Hepatocyte (in vitro differentiated cells): ENCODE measurements around the gene ABCC3. TPM values are rescaled to one million over a fixed set of nuclear protein-coding genes. Genes with fewer than 3 reads are reported as not detected.
A peak's percentile ranks its signal among the peaks of the same experiment; 100 is the strongest.

Source experiments
- DNase-seq: peaks from one replicate; pipeline ENCODE4 v3.0.0-alpha.2; 2016; ENCODE audit warnings: low spot score
- H2AFZ ChIP-seq: fragments of 200-600 bp; sonication (generic); 2 replicates; pipeline ENCODE4 v1.6.0; 2016; ENCODE audit warnings: antibody characterized with exemption, mild to moderate bottlenecking
- H3K27ac ChIP-seq: fragments of 200-600 bp; sonication (generic); 2 replicates; pipeline ENCODE4 v1.5.1; 2016; ENCODE audit warnings: mild to moderate bottlenecking
- H3K27me3 ChIP-seq: fragments of 200-600 bp; sonication (generic); 2 replicates; pipeline ENCODE4 v1.6.1; 2016
- H3K36me3 ChIP-seq: fragments of 200-600 bp; sonication (generic); replicated peaks from 2 replicates; pipeline ENCODE4 v1.5.1; 2016; ENCODE audit warnings: low read depth; ENCODE audit not compliant: insufficient read depth
- H3K4me1 ChIP-seq: fragments of 200-600 bp; sonication (generic); 2 replicates; pipeline ENCODE4 v1.5.1; 2016; ENCODE audit warnings: mild to moderate bottlenecking, moderate library complexity; ENCODE audit not compliant: insufficient read depth
- H3K4me2 ChIP-seq: fragments of 200-600 bp; sonication (generic); 2 replicates; pipeline ENCODE4 v1.6.0; 2016
- H3K4me3 ChIP-seq: fragments of 200-600 bp; sonication (generic); 2 replicates; pipeline ENCODE4 v1.5.1; 2016; ENCODE audit warnings: mild to moderate bottlenecking
- H3K79me2 ChIP-seq: fragments of 200-600 bp; sonication (generic); 2 replicates; pipeline ENCODE4 v1.6.0; 2017; ENCODE audit warnings: mild to moderate bottlenecking
- H3K9me2 ChIP-seq: fragments of 200-600 bp; sonication (generic); replicated peaks from 2 replicates; pipeline ENCODE4 v1.6.0; 2017; ENCODE audit warnings: mild to moderate bottlenecking; ENCODE audit not compliant: insufficient read depth
- H3K9me3 ChIP-seq: fragments of 200-600 bp; sonication (generic); 2 replicates; pipeline ENCODE4 v1.5.1; 2016; ENCODE audit warnings: low read depth, mild to moderate bottlenecking
- H4K20me1 ChIP-seq: fragments of 200-600 bp; sonication (generic); 2 replicates; pipeline ENCODE4 v1.6.0; 2016; ENCODE audit warnings: mild to moderate bottlenecking; ENCODE audit not compliant: insufficient read depth, poor library complexity, severe bottlenecking
- EZH2 ChIP-seq: fragments of 200-600 bp; sonication (generic); IDR thresholded peaks from 2 replicates; pipeline ENCODE4 v1.6.1; 2016; ENCODE audit warnings: antibody characterized with exemption, mild to moderate bottlenecking, borderline replicate concordance
- EZH2phosphoT487 ChIP-seq: fragments of 200-600 bp; sonication (generic); IDR thresholded peaks from one replicate; pipeline ENCODE4 v1.6.1; 2018; ENCODE audit warnings: antibody characterized with exemption, mild to moderate bottlenecking, low read depth, moderate library complexity; ENCODE audit not compliant: unreplicated experiment, severe bottlenecking
- WGBS: methylation state at CpG from one replicate; pipeline ENCODE4 v1.1.6; 2016; ENCODE audit warnings: low lambda C conversion rate; ENCODE audit errors: missing lambda C conversion rate; 5-methylcytosine and 5-hydroxymethylcytosine counted together
- polyA plus RNA-seq: library from polyadenylated mRNA; unstranded; fragments of >200 nt; fragmentation: Nextera tagmentation; extraction: Ambion mirVana; gene quantifications from 2 replicates; pipeline ENCODE4 v1.2.1, GENCODE V29; 2016
- total RNA-seq: library from RNA; depleted of rRNA; stranded (reverse); fragments of >200 nt; gene quantifications from 2 replicates; pipeline ENCODE4 v1.2.3, GENCODE V29; 2014
- TF ChIP-seq, protein P1 (sequence below): fragments of 200-600 bp; sonication (generic); IDR thresholded peaks from 2 replicates; pipeline ENCODE4 v1.5.1; 2016; ENCODE audit warnings: antibody characterized with exemption, mild to moderate bottlenecking; ENCODE audit not compliant: poor library complexity

The ABCC3 gene
- total and polyA plus RNA-seq, 2 experiments from 2014 or later: 16.9 to 18.1 TPM

DNA sequence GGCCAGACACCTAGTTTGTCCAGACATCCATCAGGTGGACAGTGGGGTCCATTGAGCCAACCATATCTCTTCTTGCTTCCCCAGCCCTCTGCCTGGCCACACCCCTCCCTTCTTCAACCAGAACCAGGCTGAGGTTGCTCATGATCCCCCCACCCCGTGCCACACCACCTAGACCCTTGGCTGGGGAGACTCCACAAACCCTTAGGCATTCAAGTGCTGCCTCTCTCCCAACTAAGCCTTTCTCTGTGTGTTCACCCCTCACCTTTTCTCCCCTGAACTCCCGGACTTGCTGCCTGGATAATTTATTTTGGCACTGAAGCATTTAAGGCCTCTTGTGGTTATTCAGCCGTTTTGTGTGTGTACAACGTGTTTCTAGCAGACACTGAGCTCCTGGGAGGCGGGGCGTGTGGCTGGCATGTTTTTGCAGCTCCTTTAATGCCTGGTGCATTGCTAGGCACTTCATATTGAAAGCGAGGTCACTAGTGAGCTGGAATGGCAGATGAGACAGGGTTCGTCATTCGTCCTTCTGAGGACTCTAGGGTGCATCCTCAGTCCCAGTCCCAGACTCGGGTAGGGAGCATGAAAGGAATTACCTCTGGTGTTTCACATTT lies 45.5 kb upstream of the ABCC3 start:
- Histone ChIP-seq H2AFZ (no peak overlapping the region), H3K4me3 (no peak overlapping the region), H3K36me3 (no peaks in the 10 kb centered on the region), H3K4me2 (no peak overlapping the region), H3K9me2 (no peaks in the 10 kb centered on the region), H3K9me3 (no peaks in the 10 kb centered on the region), H3K4me1 (peaks cover 35% of the 10 kb centered on the region), H3K79me2 (no peaks in the 10 kb centered on the region), H3K27me3 (no peaks in the 10 kb centered on the region), H3K27ac (no peak overlapping the region), H4K20me1 (no peaks in the 10 kb centered on the region)
- DNase-seq: no peak
- 72% methylated on average over 10 of the region's 10 CpGs for WGBS
- TF ChIP-seq EZH2phosphoT487: no peak
- TF ChIP-seq EZH2: no peak
- TF ChIP-seq, protein P1, sequence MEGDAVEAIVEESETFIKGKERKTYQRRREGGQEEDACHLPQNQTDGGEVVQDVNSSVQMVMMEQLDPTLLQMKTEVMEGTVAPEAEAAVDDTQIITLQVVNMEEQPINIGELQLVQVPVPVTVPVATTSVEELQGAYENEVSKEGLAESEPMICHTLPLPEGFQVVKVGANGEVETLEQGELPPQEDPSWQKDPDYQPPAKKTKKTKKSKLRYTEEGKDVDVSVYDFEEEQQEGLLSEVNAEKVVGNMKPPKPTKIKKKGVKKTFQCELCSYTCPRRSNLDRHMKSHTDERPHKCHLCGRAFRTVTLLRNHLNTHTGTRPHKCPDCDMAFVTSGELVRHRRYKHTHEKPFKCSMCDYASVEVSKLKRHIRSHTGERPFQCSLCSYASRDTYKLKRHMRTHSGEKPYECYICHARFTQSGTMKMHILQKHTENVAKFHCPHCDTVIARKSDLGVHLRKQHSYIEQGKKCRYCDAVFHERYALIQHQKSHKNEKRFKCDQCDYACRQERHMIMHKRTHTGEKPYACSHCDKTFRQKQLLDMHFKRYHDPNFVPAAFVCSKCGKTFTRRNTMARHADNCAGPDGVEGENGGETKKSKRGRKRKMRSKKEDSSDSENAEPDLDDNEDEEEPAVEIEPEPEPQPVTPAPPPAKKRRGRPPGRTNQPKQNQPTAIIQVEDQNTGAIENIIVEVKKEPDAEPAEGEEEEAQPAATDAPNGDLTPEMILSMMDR: no peak

DNA sequence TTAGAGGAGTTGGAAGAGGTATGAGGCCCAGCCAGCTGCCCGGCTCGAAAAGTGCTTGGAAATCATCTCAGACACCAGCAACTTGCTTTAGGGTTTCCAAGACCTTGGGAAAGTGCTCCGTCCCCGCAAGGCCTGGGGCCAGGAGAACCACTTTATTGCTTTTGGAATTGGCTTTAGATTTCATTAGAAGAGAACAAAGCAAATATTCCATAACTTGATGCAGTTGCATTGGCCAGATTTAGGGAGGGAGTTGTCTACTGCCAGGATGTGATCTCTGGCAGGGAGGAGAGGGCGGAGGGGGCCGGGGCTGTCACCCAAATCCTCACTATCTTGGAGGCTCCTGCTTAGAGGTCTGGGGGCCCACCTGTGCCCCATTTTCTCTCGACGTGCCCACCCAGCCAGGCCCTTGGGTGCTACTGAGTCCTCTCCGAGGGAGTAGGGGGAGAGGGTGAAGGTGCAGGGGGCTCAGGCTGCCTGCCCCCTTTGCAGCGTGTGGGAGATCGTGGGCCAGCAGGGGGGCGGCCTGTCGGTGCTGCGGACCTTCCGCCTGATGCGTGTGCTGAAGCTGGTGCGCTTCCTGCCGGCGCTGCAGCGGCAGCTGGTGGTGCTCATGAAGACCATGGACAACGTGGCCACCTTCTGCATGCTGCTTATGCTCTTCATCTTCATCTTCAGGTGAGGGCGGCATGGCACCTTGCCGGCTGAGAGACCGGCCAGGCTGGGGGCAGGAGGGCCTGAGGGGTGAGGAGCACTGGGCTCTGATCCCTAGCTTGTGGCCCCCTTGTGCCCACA lies 43.5 kb upstream of the ABCC3 start:
- Histone ChIP-seq H3K27ac (no peak overlapping the region), H3K36me3 (no peaks in the 10 kb centered on the region), H4K20me1 (no peaks in the 10 kb centered on the region), H3K27me3 (no peaks in the 10 kb centered on the region), H3K4me1 (peaks cover 35% of the 10 kb centered on the region), H3K4me2 (no peak overlapping the region), H3K9me3 (no peaks in the 10 kb centered on the region), H2AFZ (no peak overlapping the region), H3K9me2 (no peaks in the 10 kb centered on the region), H3K79me2 (no peaks in the 10 kb centered on the region), H3K4me3 (no peak overlapping the region)
- no peak for DNase-seq
- TF ChIP-seq EZH2phosphoT487 (no peak), EZH2 (no peak)
- TF ChIP-seq, protein P1: no peak
- 86% methylated on average over 24 of the region's 24 CpGs for WGBS

DNA sequence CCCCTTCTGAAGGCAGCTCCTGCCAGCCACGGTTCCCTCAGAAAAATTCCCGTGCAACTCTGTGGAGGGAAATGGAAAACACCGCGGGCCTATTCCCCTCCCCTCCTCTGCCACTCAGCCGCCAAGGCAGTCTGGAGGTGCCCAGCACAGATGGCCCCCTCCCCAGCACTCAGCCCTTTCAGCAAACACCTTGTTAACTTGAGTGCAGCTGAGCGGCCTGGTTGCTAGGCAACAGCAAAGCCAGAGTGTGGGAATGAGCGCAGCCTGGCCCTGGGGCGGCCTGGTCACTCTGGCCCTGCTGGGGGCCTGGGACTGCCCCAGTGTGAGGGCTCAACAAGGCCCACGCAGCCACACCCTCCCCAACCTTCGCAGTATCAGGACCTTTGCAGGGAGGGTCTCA lies 41.4 kb upstream of the ABCC3 start:
- no peaks in the 10 kb centered on the region for H3K36me3 ChIP-seq
- WGBS: 21% methylated on average over 10 of the region's 10 CpGs
- TF ChIP-seq, protein P1: no peak
- TF ChIP-seq EZH2 (no peak), EZH2phosphoT487 (no peak)
- H4K20me1 ChIP-seq: no peaks in the 10 kb centered on the region
- H2AFZ ChIP-seq: no peak overlapping the region
- H3K4me3 ChIP-seq: no peak overlapping the region
- peak overlapping the region; percentile 70 for H3K27ac ChIP-seq
- peak overlapping the region; percentile 49 for H3K4me2 ChIP-seq
- H3K4me1 ChIP-seq: peaks cover 34% of the 10 kb centered on the region
- H3K27me3 ChIP-seq: no peaks in the 10 kb centered on the region
- H3K9me3 ChIP-seq: no peaks in the 10 kb centered on the region
- DNase-seq: peak; percentile 77
- H3K9me2 ChIP-seq: no peaks in the 10 kb centered on the region
- no peaks in the 10 kb centered on the region for H3K79me2 ChIP-seq
